ENCODE results near the gene PACSIN1. TPM values are rescaled to one million over a fixed set of nuclear protein-coding genes. Genes with fewer than 3 reads are reported as not detected.

Gene PACSIN1
- polyA plus RNA-seq, 1 donor from 2014 or later, result 3.1 TPM

DNA sequence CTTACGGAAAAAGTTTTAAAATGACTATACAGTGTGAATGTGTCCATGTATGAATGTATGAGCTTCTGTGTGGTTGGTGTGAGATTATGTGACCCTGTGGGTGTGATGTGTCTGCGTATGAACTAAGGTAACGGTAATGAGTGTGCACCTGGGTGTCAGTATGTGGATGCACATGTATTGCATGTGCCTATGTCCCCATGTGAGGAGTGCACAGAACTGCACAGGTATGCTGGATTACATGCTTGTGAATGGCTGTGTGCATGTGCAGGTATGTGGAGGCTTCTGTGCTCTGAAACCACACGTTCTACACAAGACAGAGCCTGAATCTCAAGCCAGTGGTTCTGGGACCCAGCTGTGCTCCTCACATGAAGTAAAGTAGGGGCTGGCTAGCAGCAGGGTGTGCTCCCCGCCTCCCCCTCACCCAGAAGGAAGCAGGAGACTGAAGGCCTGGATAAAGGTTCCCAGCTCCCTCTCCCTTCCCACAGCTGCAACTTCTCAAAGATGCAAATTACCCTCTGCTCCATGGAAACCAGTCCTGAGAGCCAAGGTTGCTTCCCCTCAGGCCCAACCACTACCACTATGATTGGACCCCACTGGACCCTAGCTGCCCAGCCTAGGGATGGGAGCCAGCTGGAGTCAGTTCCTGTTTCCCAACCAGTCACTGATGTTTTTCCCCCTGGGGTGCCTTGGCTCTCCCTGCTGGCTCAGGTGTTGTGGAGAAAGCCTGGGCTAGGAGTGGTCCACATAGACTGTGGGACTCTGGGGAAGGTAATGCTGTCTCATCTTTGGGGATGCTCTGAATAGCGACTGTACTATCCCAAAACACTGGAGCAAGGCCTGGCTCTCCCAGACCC lies 115.1 kb downstream of the PACSIN1 start:
- Histone ChIP-seq H3K9ac (ENCODE audit: low read length) (no peak overlapping the region), H3K9me2 (ENCODE audit: insufficient read depth, low read length) (no peaks in the 10 kb centered on the region), H3K27ac (ENCODE audit: low read length) (no peak overlapping the region), H3K36me3 (ENCODE audit: insufficient read depth, low read length) (no peaks in the 10 kb centered on the region), H3K79me2 (replicated peaks; ENCODE audit: insufficient read depth, low read length) (no peaks in the 10 kb centered on the region), H3K4me2 (ENCODE audit: low read length) (no peak overlapping the region), H3F3A (ENCODE audit: insufficient read depth, low read length, poor library complexity, severe bottlenecking) (no peaks in the 10 kb centered on the region), H3K9me3 (ENCODE audit: low read length) (no peaks in the 10 kb centered on the region), H3K27me3 (ENCODE audit: insufficient read depth, low read depth, low read length) (no peaks in the 10 kb centered on the region), H3K4me3 (ENCODE audit: low read length) (no peak overlapping the region), H4K20me1 (ENCODE audit: insufficient read depth) (no peaks in the 10 kb centered on the region), H2AFZ (ENCODE audit: low read depth, low read length) (no peak overlapping the region)
- TF ChIP-seq CTCF (IDR thresholded peaks at IDR 0.05; ENCODE audit: poor library complexity, severe bottlenecking), result no peak
- TF ChIP-seq POLR2AphosphoS5 (IDR thresholded peaks at IDR 0.05), result no peak
- TF ChIP-seq EP300 (conservative IDR thresholded peaks at IDR 0.05; ENCODE audit: poor library complexity, severe bottlenecking), result no peak
- TF ChIP-seq, protein P1, sequence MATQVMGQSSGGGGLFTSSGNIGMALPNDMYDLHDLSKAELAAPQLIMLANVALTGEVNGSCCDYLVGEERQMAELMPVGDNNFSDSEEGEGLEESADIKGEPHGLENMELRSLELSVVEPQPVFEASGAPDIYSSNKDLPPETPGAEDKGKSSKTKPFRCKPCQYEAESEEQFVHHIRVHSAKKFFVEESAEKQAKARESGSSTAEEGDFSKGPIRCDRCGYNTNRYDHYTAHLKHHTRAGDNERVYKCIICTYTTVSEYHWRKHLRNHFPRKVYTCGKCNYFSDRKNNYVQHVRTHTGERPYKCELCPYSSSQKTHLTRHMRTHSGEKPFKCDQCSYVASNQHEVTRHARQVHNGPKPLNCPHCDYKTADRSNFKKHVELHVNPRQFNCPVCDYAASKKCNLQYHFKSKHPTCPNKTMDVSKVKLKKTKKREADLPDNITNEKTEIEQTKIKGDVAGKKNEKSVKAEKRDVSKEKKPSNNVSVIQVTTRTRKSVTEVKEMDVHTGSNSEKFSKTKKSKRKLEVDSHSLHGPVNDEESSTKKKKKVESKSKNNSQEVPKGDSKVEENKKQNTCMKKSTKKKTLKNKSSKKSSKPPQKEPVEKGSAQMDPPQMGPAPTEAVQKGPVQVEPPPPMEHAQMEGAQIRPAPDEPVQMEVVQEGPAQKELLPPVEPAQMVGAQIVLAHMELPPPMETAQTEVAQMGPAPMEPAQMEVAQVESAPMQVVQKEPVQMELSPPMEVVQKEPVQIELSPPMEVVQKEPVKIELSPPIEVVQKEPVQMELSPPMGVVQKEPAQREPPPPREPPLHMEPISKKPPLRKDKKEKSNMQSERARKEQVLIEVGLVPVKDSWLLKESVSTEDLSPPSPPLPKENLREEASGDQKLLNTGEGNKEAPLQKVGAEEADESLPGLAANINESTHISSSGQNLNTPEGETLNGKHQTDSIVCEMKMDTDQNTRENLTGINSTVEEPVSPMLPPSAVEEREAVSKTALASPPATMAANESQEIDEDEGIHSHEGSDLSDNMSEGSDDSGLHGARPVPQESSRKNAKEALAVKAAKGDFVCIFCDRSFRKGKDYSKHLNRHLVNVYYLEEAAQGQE (IDR thresholded peaks at IDR 0.05; ENCODE audit: borderline replicate concordance), result no peak
- TF ChIP-seq SMC3 (conservative IDR thresholded peaks at IDR 0.05; ENCODE audit: poor library complexity), result no peak
- no peak for TF ChIP-seq RAD21 (conservative IDR thresholded peaks at IDR 0.05)
- no peak for TF ChIP-seq TAF1 (IDR thresholded peaks at IDR 0.05; ENCODE audit: low read depth)
- no peak for TF ChIP-seq MXI1 (conservative IDR thresholded peaks at IDR 0.05; ENCODE audit: poor library complexity, severe bottlenecking)
- TF ChIP-seq EZH2 (IDR thresholded peaks at IDR 0.05; ENCODE audit: borderline replicate concordance, insufficient read depth, low read length, poor library complexity, severe bottlenecking), result no peak

DNA sequence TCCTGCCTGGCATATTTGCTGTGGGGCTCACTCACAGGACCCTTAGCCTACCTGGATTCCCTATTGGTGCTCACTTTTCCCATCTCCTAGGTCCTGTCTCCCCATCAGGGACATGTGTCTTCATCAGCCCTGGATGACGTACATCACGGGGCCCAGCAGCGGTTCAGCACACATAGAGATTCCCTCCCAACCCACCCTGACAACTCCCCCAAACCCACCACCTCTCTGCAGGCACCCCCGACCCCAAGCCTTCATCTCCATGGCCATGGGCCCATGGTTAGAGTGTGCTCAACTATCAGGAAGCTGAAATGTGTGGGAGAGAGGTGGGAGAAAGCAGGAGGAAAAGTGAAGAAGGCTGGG lies 115.7 kb downstream of the PACSIN1 start:
- Histone ChIP-seq H3K9me2 (ENCODE audit: insufficient read depth, low read length) (no peaks in the 10 kb centered on the region), H3K27me3 (ENCODE audit: insufficient read depth, low read depth, low read length) (no peaks in the 10 kb centered on the region), H3K9ac (ENCODE audit: low read length) (no peak overlapping the region), H3K4me3 (ENCODE audit: low read length) (no peak overlapping the region), H3K4me2 (ENCODE audit: low read length) (no peak overlapping the region), H3K36me3 (ENCODE audit: insufficient read depth, low read length) (no peaks in the 10 kb centered on the region), H3K79me2 (replicated peaks; ENCODE audit: insufficient read depth, low read length) (no peaks in the 10 kb centered on the region), H2AFZ (ENCODE audit: low read depth, low read length) (no peak overlapping the region), H4K20me1 (ENCODE audit: insufficient read depth) (no peaks in the 10 kb centered on the region), H3K9me3 (ENCODE audit: low read length) (no peaks in the 10 kb centered on the region), H3K27ac (ENCODE audit: low read length) (no peak overlapping the region), H3F3A (ENCODE audit: insufficient read depth, low read length, poor library complexity, severe bottlenecking) (no peaks in the 10 kb centered on the region)
- TF ChIP-seq, protein P1 (IDR thresholded peaks at IDR 0.05; ENCODE audit: borderline replicate concordance), result no peak
- TF ChIP-seq CTCF (IDR thresholded peaks at IDR 0.05; ENCODE audit: poor library complexity, severe bottlenecking) (no peak), SMC3 (conservative IDR thresholded peaks at IDR 0.05; ENCODE audit: poor library complexity) (no peak), MXI1 (conservative IDR thresholded peaks at IDR 0.05; ENCODE audit: poor library complexity, severe bottlenecking) (no peak), EZH2 (IDR thresholded peaks at IDR 0.05; ENCODE audit: borderline replicate concordance, insufficient read depth, low read length, poor library complexity, severe bottlenecking) (no peak), RAD21 (conservative IDR thresholded peaks at IDR 0.05) (no peak), POLR2AphosphoS5 (IDR thresholded peaks at IDR 0.05) (no peak), TAF1 (IDR thresholded peaks at IDR 0.05; ENCODE audit: low read depth) (no peak), EP300 (conservative IDR thresholded peaks at IDR 0.05; ENCODE audit: poor library complexity, severe bottlenecking) (no peak)
